ENCODE results near the gene JAK1.

JAK1 gene

DNA sequence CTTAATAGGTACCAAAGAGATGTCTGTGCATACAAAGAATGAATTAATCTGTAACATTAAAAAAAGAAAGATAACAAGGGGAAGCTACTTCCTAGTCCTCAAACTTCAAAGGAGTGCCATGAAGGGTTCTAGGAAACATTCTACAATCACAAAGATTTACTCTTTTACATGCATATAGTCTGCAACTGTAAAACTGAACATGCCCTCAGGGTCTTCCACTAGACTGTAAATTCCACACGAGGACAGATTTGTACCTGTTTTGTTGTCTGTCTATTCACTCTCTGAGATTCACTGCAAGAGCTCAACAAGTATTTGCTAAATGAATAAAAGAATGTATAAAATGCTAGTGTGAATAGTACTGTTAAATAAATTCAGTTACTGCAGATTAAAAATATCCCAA, 4.4 kb downstream of the JAK1 start:
- TF ChIP-seq, protein P1, sequence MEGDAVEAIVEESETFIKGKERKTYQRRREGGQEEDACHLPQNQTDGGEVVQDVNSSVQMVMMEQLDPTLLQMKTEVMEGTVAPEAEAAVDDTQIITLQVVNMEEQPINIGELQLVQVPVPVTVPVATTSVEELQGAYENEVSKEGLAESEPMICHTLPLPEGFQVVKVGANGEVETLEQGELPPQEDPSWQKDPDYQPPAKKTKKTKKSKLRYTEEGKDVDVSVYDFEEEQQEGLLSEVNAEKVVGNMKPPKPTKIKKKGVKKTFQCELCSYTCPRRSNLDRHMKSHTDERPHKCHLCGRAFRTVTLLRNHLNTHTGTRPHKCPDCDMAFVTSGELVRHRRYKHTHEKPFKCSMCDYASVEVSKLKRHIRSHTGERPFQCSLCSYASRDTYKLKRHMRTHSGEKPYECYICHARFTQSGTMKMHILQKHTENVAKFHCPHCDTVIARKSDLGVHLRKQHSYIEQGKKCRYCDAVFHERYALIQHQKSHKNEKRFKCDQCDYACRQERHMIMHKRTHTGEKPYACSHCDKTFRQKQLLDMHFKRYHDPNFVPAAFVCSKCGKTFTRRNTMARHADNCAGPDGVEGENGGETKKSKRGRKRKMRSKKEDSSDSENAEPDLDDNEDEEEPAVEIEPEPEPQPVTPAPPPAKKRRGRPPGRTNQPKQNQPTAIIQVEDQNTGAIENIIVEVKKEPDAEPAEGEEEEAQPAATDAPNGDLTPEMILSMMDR (IDR thresholded peaks at IDR 0.05; ENCODE audit: extremely low read depth, insufficient read depth, missing control alignments) = no peak
- in situ Hi-C loops (cut with MboI; ENCODE audit: low pct_unique_long_range_greater_than_20kb, low sequenced_read_pairs, unreplicated experiment) = no loop called here
- DNase-seq (ENCODE audit: low spot score) = no peak

DNA sequence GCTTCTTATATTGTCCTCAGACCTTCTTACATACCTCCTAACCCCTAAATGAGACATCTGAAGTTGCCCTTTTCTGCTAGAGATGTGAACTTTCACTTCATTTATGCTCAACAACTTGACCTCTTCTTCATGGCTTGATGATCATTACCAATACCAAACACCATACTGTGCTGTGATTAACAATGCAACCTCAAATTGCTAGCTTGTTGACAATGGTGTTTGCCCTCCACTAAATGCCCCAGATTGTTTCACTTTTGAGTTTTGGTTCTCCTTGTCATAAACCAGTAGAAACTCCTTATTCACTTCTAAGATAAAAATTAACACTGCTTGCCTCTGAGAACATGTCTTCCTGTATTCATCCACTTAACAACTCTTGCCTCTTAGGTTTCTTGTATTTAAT, 5.6 kb downstream of the JAK1 start:
- in situ Hi-C loops (cut with MboI; ENCODE audit: low pct_unique_long_range_greater_than_20kb, low sequenced_read_pairs, unreplicated experiment) = no loop called here
- DNase-seq (ENCODE audit: low spot score) = peak; percentile 70
- TF ChIP-seq, protein P1 (IDR thresholded peaks at IDR 0.05; ENCODE audit: extremely low read depth, insufficient read depth, missing control alignments) = no peak

DNA sequence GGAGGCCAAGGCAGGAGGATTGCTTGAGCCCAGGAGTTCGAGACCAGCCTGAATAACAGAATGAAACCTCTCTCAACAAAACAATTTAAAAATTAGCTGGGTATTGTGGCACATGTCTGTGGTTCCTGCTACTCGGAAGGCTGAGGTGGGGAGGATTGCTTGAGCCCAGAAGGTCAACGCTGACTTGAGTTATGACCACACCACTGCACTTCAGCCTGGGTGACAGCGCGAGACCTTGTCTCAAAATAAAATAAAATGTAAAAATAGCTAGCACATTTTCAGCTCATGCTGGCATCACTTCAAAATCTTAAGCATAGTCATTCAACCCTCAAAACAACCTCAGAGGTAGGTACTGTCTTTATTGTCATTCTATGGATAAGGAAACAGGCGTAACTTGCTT, 6.4 kb downstream of the JAK1 start:
- no peak for DNase-seq (ENCODE audit: low spot score)
- in situ Hi-C loops (cut with MboI; ENCODE audit: low pct_unique_long_range_greater_than_20kb, low sequenced_read_pairs, unreplicated experiment) = no loop called here
- TF ChIP-seq, protein P1 (IDR thresholded peaks at IDR 0.05; ENCODE audit: extremely low read depth, insufficient read depth, missing control alignments) = no peak

- TF ChIP-seq, protein P1 (IDR thresholded peaks at IDR 0.05; ENCODE audit: extremely low read depth, insufficient read depth, missing control alignments) = no peak
- in situ Hi-C loops (cut with MboI; ENCODE audit: low pct_unique_long_range_greater_than_20kb, low sequenced_read_pairs, unreplicated experiment) = no loop called here
These were observed 9.5 kb downstream of the JAK1 start for GRCh38 chr1:64956733-64957441.

DNA sequence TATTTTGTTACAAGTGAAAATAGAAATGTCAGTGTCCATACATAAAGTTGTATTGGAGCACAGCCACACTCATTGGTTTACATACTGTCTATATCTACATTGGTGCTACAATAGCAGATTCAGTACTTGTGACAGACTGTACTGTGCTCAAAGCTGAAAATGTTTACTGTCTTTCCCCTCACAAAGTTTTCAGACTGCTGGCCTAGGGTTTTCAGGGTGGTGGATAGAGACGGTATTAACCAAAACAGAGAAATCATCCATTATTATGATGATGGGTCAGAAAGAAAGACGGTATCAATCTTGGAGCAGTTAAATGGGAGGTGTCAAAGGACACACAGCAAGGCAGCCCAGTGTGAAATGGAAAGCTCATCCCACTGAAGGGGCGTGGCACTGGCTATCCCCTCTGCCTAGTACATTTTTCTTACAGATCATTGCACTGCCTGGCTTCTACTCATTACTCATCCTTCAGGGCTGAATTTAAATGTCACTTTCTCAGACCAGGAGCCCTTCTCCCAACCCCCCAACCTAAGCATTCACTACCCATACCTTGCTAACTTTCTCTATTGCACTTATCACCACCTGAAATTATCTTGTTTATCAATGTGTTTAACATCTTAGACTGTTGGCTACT, 10.2 kb downstream of the JAK1 start:
- no peak for DNase-seq (ENCODE audit: low spot score)
- in situ Hi-C loops (cut with MboI; ENCODE audit: low pct_unique_long_range_greater_than_20kb, low sequenced_read_pairs, unreplicated experiment) = no loop called here

More at GRCh38 chr1:64956733-64957441, 9.5 kb downstream of the JAK1 start:
- DNase-seq (ENCODE audit: low spot score) = peak; percentile 76

DNA sequence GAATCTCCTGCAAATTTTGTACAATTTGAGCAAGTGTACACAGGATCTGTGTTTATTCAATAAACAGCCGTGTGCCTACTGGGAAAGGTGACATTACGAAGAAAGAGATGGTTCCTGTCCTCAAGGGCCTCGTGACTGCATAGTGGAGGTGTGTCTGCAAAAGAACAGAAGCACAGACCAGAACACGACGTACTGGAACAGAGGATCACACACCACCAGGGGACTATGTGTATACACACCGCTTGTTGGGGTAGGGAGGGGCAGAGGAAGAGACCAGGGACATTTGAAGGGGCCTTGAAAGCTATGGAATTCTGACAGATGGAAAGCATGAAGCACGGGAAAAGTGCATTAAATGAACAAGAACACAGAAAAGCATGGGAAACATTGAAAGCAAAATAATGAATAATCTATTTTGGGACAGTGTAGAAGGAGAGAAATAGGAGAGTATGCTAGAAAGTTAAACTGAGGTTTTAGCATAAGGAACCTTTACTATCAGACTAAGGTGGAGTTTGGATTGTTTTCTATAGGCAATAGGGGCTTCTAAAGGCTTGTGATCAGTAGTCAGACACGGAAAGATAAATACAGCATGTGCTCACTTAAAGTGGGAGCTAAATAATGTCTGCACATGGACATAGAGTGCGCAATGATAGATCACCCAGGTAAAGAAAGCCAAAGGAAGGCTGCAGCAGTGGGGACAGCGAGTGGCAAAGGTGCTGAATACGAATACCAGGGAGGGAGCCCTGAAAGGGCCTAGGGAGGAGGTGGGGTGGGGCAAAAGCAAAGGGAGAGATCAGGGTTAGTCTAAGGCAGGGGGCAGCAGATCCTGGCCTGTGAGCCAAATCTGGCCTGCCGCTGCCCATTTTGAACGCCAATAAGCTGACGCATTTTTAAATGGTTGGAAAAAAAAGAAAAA, 11.0 kb downstream of the JAK1 start:
- in situ Hi-C loops (cut with MboI; ENCODE audit: low pct_unique_long_range_greater_than_20kb, low sequenced_read_pairs, unreplicated experiment) = no loop called here
- DNase-seq (ENCODE audit: low spot score) = no peak
- TF ChIP-seq, protein P1 (IDR thresholded peaks at IDR 0.05; ENCODE audit: extremely low read depth, insufficient read depth, missing control alignments) = no peak

More for the DNA sequence above, 10.2 kb downstream of the JAK1 start:
- TF ChIP-seq, protein P1 (IDR thresholded peaks at IDR 0.05; ENCODE audit: extremely low read depth, insufficient read depth, missing control alignments) = no peak

Data from GM13977 (cell line).